ENCODE data around the gene FAM114A1. TPM values are rescaled to one million over a fixed set of nuclear protein-coding genes. Genes with fewer than 3 reads are reported as not detected.

FAM114A1 gene
- total RNA-seq, 2 experiments from 2014 or later: 0.24 to 0.81 TPM

Small RNAs within 50 kb of the gene (microRNA-seq; reads per million reads assigned to microRNA genes)
- 2.2 reads per million for gene MIR574 (ENCODE audit: borderline microRNAs expressed, borderline replicate concordance)

Other genes with a start within 250 kb of the FAM114A1 start
- gene KLF3, start 203.6 kb upstream of the FAM114A1 start, total RNA-seq: 10 to 100 TPM; 15.2 to 15.8 TPM
- gene TLR10, start 84.8 kb upstream of the FAM114A1 start, total RNA-seq: under 1 TPM; 0.12 to 0.17 TPM
- gene TLR1, start 63.0 kb upstream of the FAM114A1 start, total RNA-seq: 1 to 10 TPM; 4.0 to 4.2 TPM
- gene TLR6, start 11.0 kb upstream of the FAM114A1 start, total RNA-seq: 1 to 10 TPM; 3.6 TPM
- gene TMEM156, start 164.6 kb downstream of the FAM114A1 start, total RNA-seq: 10 to 100 TPM; 10.2 to 11.3 TPM
- gene KLHL5, start 194.4 kb downstream of the FAM114A1 start, total RNA-seq: 10 to 100 TPM; 14.1 to 14.9 TPM